GM12875 (cell line): Measurements from ENCODE around the gene KRR1.

ENCODE experiments used
- H3K4me3 ChIP-seq: one replicate; pipeline ENCODE4 v1.5.1; 2011; ENCODE audit warnings: low read depth, low read length, control low read depth
- CTCF ChIP-seq: IDR thresholded peaks from 2 replicates; pipeline ENCODE4 v1.5.1; 2011; ENCODE audit warnings: low read depth, mild to moderate bottlenecking, control low read depth, inconsistent platforms, low read length, moderate library complexity, borderline replicate concordance; ENCODE audit not compliant: insufficient read depth

KRR1 gene

GRCh38 chr12:75539889-75540288 is 28.5 kb upstream of the KRR1 start:
- no peak overlapping the region for H3K4me3 ChIP-seq
- no peak for TF ChIP-seq CTCF

- H3K4me3 ChIP-seq: no peak overlapping the region
- TF ChIP-seq CTCF: no peak
Measured at GRCh38 chr12:75533239-75533638, 21.8 kb upstream of the KRR1 start.

GRCh38 chr12:75529826-75530225 is 18.4 kb upstream of the KRR1 start:
- TF ChIP-seq CTCF: no peak
- H3K4me3 ChIP-seq: no peak overlapping the region

GRCh38 chr12:75529316-75529715 is 17.9 kb upstream of the KRR1 start:
- no peak for TF ChIP-seq CTCF
- no peak overlapping the region for H3K4me3 ChIP-seq

DNA sequence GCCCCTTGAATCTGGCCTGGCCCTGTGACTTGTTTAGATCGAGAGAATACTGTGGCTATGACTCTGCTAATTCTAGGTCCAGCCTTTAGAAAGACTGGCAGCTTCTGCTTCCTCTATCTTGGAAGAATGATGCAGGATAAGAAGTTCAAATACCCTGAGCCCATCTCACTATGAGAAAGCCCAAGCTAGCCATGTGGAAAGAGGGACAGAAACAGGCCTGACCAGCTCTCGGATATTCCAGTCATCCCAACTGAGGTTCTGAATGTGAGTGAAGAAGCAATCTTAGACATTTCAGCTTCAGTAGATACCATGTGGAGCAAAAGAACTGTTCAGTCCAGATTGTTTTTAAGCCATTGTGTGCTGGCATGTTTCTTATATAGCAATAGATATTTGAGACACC is 17.3 kb upstream of the KRR1 start:
- no peak for TF ChIP-seq CTCF
- no peak overlapping the region for H3K4me3 ChIP-seq

DNA sequence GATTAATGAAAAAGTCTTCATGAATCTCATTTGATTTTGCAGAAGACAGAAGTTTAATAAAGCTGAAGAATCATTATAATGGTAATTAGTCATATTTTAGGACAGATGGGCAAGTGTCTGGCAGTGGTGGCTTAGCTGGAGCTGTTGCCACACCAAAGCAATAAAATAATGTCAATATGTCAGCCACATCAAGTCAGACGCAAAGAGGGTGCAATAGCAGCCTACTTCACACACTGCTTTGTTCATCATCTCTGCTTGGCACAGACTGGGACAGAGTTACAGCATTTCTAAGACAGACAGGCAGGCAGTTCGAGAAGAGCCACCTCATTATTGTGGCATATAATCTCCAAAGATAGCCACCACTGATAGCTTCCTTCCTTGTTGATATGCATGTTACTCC is 16.9 kb upstream of the KRR1 start:
- no peak for TF ChIP-seq CTCF

GRCh38 chr12:75526655-75527511 is 15.5 kb upstream of the KRR1 start:
- H3K4me3 ChIP-seq: no peak overlapping the region
- peak; percentile 29; the same call in 1 of the 2 replicates for TF ChIP-seq CTCF

More for the DNA sequence above, 16.9 kb upstream of the KRR1 start:
- H3K4me3 ChIP-seq: no peak overlapping the region
